ENCODE data around the gene LHX4.

LHX4 gene

GRCh38 chr1:180186831-180187230 is 43.2 kb upstream of the LHX4 start:
- DNase-seq = no peak

DNA sequence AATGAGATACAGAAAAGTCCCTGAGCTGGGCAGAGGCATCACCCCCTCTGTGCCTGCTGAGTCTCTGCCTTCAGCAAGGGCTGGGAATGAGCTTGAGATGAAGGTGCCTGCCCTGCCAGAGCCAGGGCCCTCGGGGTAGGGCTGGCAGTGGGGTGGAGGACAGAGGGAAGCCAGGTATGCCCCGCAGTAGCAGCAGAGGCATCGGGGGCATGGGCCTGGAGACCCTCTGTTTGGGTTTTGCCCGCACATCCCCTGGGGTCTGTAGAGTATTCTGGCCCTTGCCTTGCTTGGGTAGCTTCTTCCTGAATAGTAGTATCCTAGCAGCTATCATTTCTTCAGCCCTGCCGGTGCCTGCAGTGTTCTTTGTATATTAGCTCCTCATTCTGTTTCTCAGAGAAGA is 42.4 kb upstream of the LHX4 start:
- Histone ChIP-seq H4K12ac (ENCODE audit: low read depth, low read length) (no peak overlapping the region), H2AFZ (ENCODE audit: insufficient read depth, low read length, poor library complexity) (no peak overlapping the region), H3K9ac (ENCODE audit: low read length) (no peak overlapping the region), H3K4me1 (ENCODE audit: control insufficient read depth in 1 of 2, insufficient read depth in 2 of 2, low read length in 2 of 2) (peaks cover 0 to 5% of the 10 kb centered on the region in 2 experiments), H3K27me3 (ENCODE audit: insufficient read depth, low read length) (no peaks in the 10 kb centered on the region), H2BK5ac (ENCODE audit: low read depth, low read length, poor library complexity) (no peak overlapping the region), H3K4me3 (ENCODE audit: low read depth, low read length) (no peak overlapping the region), H3K27ac (ENCODE audit: low read depth, low read length) (no peak overlapping the region), H2BK120ac (ENCODE audit: insufficient read depth, low read length, poor library complexity) (no peak overlapping the region), H3K23ac (ENCODE audit: low read length) (no peak overlapping the region), H3K9me3 (ENCODE audit: insufficient read depth, low read depth, low read length) (no peaks in the 10 kb centered on the region), H3K79me1 (ENCODE audit: low read length) (no peaks in the 10 kb centered on the region), H3K4me2 (ENCODE audit: low read length) (no peak overlapping the region), H3K14ac (ENCODE audit: low read length) (no peak overlapping the region), H2BK12ac (ENCODE audit: low read length) (no peak overlapping the region), H3K4ac (ENCODE audit: low read depth, low read length) (no peak overlapping the region), H4K8ac (ENCODE audit: low read depth, low read length) (no peak overlapping the region), H4K91ac (ENCODE audit: low read depth, low read length) (no peak overlapping the region), H3K79me2 (ENCODE audit: control insufficient read depth, insufficient read depth, low read length, poor library complexity) (no peaks in the 10 kb centered on the region), H2AK5ac (ENCODE audit: low read length) (no peak overlapping the region), H3K18ac (ENCODE audit: low read length) (no peak overlapping the region), H3K36me3 (ENCODE audit: control insufficient read depth in 1 of 2, insufficient read depth in 2 of 2, low read length in 2 of 2) (peaks cover 33 to 38% of the 10 kb centered on the region in 2 experiments)
- DNase-seq = no peak
- no CpG with 5 or more reads among the region's 5 CpGs for WGBS (ENCODE audit: extremely low coverage, insufficient coverage, insufficient read length)

More at GRCh38 chr1:180186831-180187230, 43.2 kb upstream of the LHX4 start:
- H3K9ac ChIP-seq (ENCODE audit: low read length) = no peak overlapping the region
- no peaks in the 10 kb centered on the region for H3K79me2 ChIP-seq (ENCODE audit: control insufficient read depth, insufficient read depth, low read length, poor library complexity)
- H3K14ac ChIP-seq (ENCODE audit: low read length) = no peak overlapping the region
- H2AFZ ChIP-seq (ENCODE audit: insufficient read depth, low read length, poor library complexity) = no peak overlapping the region
- H4K12ac ChIP-seq (ENCODE audit: low read depth, low read length) = no peak overlapping the region
- H3K36me3 ChIP-seq (ENCODE audit: control insufficient read depth in 1 of 2, insufficient read depth in 2 of 2, low read length in 2 of 2) = peaks cover 38 to 40% of the 10 kb centered on the region in 2 experiments
- H2BK12ac ChIP-seq (ENCODE audit: low read length) = no peak overlapping the region
- no peak overlapping the region for H3K27ac ChIP-seq (ENCODE audit: low read depth, low read length)
- no peak overlapping the region for H3K4me2 ChIP-seq (ENCODE audit: low read length)
- no peak overlapping the region for H2AK5ac ChIP-seq (ENCODE audit: low read length)
- no CpG with 5 or more reads among the region's 8 CpGs for WGBS (ENCODE audit: extremely low coverage, insufficient coverage, insufficient read length)
- peaks cover 0 to 5% of the 10 kb centered on the region in 2 experiments for H3K4me1 ChIP-seq (ENCODE audit: control insufficient read depth in 1 of 2, insufficient read depth in 2 of 2, low read length in 2 of 2)
- H4K91ac ChIP-seq (ENCODE audit: low read depth, low read length) = no peak overlapping the region
- H3K79me1 ChIP-seq (ENCODE audit: low read length) = no peaks in the 10 kb centered on the region
- no peaks in the 10 kb centered on the region for H3K9me3 ChIP-seq (ENCODE audit: insufficient read depth, low read depth, low read length)
- H4K8ac ChIP-seq (ENCODE audit: low read depth, low read length) = no peak overlapping the region
- H3K23ac ChIP-seq (ENCODE audit: low read length) = no peak overlapping the region
- H3K27me3 ChIP-seq (ENCODE audit: insufficient read depth, low read length) = no peaks in the 10 kb centered on the region
- H3K4ac ChIP-seq (ENCODE audit: low read depth, low read length) = no peak overlapping the region
- no peak overlapping the region for H2BK120ac ChIP-seq (ENCODE audit: insufficient read depth, low read length, poor library complexity)
- H3K4me3 ChIP-seq (ENCODE audit: low read depth, low read length) = no peak overlapping the region
- H2BK5ac ChIP-seq (ENCODE audit: low read depth, low read length, poor library complexity) = no peak overlapping the region
- no peak overlapping the region for H3K18ac ChIP-seq (ENCODE audit: low read length)

GRCh38 chr1:180188091-180188506 is 42.0 kb upstream of the LHX4 start:
- H3K79me2 ChIP-seq (ENCODE audit: control insufficient read depth, insufficient read depth, low read length, poor library complexity) = no peaks in the 10 kb centered on the region
- H3K9me3 ChIP-seq (ENCODE audit: insufficient read depth, low read depth, low read length) = no peaks in the 10 kb centered on the region
- H3K9ac ChIP-seq (ENCODE audit: low read length) = no peak overlapping the region
- H2AK5ac ChIP-seq (ENCODE audit: low read length) = no peak overlapping the region
- H3K36me3 ChIP-seq (ENCODE audit: control insufficient read depth in 1 of 2, insufficient read depth in 2 of 2, low read length in 2 of 2) = peaks cover 33 to 38% of the 10 kb centered on the region in 2 experiments
- H4K12ac ChIP-seq (ENCODE audit: low read depth, low read length) = no peak overlapping the region
- no peak overlapping the region for H4K91ac ChIP-seq (ENCODE audit: low read depth, low read length)
- H3K4me1 ChIP-seq (ENCODE audit: control insufficient read depth in 1 of 2, insufficient read depth in 2 of 2, low read length in 2 of 2) = peaks cover 0 to 5% of the 10 kb centered on the region in 2 experiments
- WGBS (ENCODE audit: extremely low coverage, insufficient coverage, insufficient read length) = no CpG with 5 or more reads among the region's 8 CpGs
- no peak overlapping the region for H3K4me3 ChIP-seq (ENCODE audit: low read depth, low read length)
- H3K27me3 ChIP-seq (ENCODE audit: insufficient read depth, low read length) = no peaks in the 10 kb centered on the region
- H3K4ac ChIP-seq (ENCODE audit: low read depth, low read length) = no peak overlapping the region
- H3K14ac ChIP-seq (ENCODE audit: low read length) = no peak overlapping the region
- peak; percentile 50 to 63 for DNase-seq
- no peak overlapping the region for H4K8ac ChIP-seq (ENCODE audit: low read depth, low read length)
- H3K18ac ChIP-seq (ENCODE audit: low read length) = no peak overlapping the region
- H2BK120ac ChIP-seq (ENCODE audit: insufficient read depth, low read length, poor library complexity) = no peak overlapping the region
- H3K23ac ChIP-seq (ENCODE audit: low read length) = no peak overlapping the region
- no peaks in the 10 kb centered on the region for H3K79me1 ChIP-seq (ENCODE audit: low read length)
- H2BK12ac ChIP-seq (ENCODE audit: low read length) = no peak overlapping the region
- no peak overlapping the region for H3K27ac ChIP-seq (ENCODE audit: low read depth, low read length)
- no peak overlapping the region for H2BK5ac ChIP-seq (ENCODE audit: low read depth, low read length, poor library complexity)
- H2AFZ ChIP-seq (ENCODE audit: insufficient read depth, low read length, poor library complexity) = no peak overlapping the region
- no peak overlapping the region for H3K4me2 ChIP-seq (ENCODE audit: low read length)

DNA sequence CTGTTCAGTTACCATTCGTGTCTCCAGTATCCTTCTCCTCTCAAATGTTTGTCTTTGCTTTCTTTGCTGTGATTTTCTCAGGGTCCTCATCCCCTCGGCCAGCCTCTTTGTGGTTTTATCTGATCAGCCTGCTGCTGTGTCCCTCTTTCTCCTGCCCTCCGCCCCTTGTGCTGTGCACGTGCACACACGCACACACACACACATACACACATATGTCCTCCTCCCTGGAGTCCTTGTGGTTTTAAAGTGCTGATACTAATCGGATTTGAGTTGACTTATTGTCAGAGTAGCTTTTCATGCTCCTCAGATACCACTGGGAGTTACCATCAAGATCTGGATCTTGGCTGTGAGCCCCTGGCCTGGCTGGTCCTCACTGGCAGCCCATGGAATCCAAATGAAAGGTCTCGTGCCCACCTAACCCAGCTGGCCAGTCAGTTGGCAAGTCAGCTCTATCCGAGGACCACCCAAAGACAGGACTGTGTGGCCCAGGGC is 41.3 kb upstream of the LHX4 start:
- H3K27ac ChIP-seq (ENCODE audit: low read depth, low read length) = no peak overlapping the region
- H3K14ac ChIP-seq (ENCODE audit: low read length) = no peak overlapping the region
- WGBS (ENCODE audit: extremely low coverage, insufficient coverage, insufficient read length) = no CpG with 5 or more reads among the region's 8 CpGs

More for the DNA sequence above, 41.3 kb upstream of the LHX4 start:
- H2BK5ac ChIP-seq (ENCODE audit: low read depth, low read length, poor library complexity) = no peak overlapping the region
- no peak overlapping the region for H2BK12ac ChIP-seq (ENCODE audit: low read length)
- H2AFZ ChIP-seq (ENCODE audit: insufficient read depth, low read length, poor library complexity) = no peak overlapping the region
- no peak for DNase-seq
- no peak overlapping the region for H2BK120ac ChIP-seq (ENCODE audit: insufficient read depth, low read length, poor library complexity)
- peaks cover 32 to 37% of the 10 kb centered on the region in 2 experiments for H3K36me3 ChIP-seq (ENCODE audit: control insufficient read depth in 1 of 2, insufficient read depth in 2 of 2, low read length in 2 of 2)
- H4K8ac ChIP-seq (ENCODE audit: low read depth, low read length) = no peak overlapping the region
- no peak overlapping the region for H3K4ac ChIP-seq (ENCODE audit: low read depth, low read length)
- no peaks in the 10 kb centered on the region for H3K79me2 ChIP-seq (ENCODE audit: control insufficient read depth, insufficient read depth, low read length, poor library complexity)
- no peak overlapping the region for H3K4me2 ChIP-seq (ENCODE audit: low read length)
- H3K9ac ChIP-seq (ENCODE audit: low read length) = no peak overlapping the region
- H4K91ac ChIP-seq (ENCODE audit: low read depth, low read length) = no peak overlapping the region
- H3K18ac ChIP-seq (ENCODE audit: low read length) = no peak overlapping the region
- no peaks in the 10 kb centered on the region for H3K9me3 ChIP-seq (ENCODE audit: insufficient read depth, low read depth, low read length)
- no peaks in the 10 kb centered on the region for H3K27me3 ChIP-seq (ENCODE audit: insufficient read depth, low read length)
- H4K12ac ChIP-seq (ENCODE audit: low read depth, low read length) = no peak overlapping the region
- H3K4me3 ChIP-seq (ENCODE audit: low read depth, low read length) = no peak overlapping the region
- no peak overlapping the region for H2AK5ac ChIP-seq (ENCODE audit: low read length)
- H3K79me1 ChIP-seq (ENCODE audit: low read length) = no peaks in the 10 kb centered on the region
- peaks cover 0 to 5% of the 10 kb centered on the region in 2 experiments for H3K4me1 ChIP-seq (ENCODE audit: control insufficient read depth in 1 of 2, insufficient read depth in 2 of 2, low read length in 2 of 2)
- no peak overlapping the region for H3K23ac ChIP-seq (ENCODE audit: low read length)
